ENCODE results near the gene METRNL.

DNA sequence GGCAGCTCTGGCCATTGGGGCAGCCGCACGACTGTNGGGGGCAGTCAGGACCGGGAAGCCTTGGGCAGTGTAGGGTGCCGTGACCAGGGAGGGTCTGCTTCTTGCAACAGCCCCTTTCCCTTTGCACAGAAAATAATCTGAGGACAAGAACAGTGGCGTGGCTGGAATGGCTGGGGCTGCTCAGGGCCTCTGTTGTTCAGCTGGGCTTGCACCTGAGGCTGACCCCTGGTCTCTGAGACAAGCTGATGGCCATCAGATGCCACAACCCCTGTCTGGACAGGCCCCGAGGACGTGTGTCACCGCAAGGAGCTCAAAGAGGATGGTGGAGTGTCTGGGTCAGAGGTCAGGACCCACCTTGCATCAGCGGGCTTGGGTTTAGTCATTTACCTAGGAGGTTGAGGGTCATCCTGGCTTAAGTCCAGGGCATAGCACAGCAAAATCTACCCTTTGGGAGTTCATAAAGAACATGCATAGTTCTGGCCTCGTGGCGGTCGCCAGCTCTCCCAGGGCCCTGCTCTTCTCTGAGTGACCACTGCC, 46.9 kb downstream of the METRNL start:
- TF ChIP-seq, protein P1, sequence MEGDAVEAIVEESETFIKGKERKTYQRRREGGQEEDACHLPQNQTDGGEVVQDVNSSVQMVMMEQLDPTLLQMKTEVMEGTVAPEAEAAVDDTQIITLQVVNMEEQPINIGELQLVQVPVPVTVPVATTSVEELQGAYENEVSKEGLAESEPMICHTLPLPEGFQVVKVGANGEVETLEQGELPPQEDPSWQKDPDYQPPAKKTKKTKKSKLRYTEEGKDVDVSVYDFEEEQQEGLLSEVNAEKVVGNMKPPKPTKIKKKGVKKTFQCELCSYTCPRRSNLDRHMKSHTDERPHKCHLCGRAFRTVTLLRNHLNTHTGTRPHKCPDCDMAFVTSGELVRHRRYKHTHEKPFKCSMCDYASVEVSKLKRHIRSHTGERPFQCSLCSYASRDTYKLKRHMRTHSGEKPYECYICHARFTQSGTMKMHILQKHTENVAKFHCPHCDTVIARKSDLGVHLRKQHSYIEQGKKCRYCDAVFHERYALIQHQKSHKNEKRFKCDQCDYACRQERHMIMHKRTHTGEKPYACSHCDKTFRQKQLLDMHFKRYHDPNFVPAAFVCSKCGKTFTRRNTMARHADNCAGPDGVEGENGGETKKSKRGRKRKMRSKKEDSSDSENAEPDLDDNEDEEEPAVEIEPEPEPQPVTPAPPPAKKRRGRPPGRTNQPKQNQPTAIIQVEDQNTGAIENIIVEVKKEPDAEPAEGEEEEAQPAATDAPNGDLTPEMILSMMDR (IDR thresholded peaks at IDR 0.05) = no peak
- TF ChIP-seq POLR2A (IDR thresholded peaks at IDR 0.05) = no peak

Measured in uterus (tissue), 2 donors.